ENCODE measurements around the gene CASK.
"Not testable (repeated sequence)": the region's sequence is repeated elsewhere in the genome, so short reads cannot be mapped to it uniquely, and the experiment has no call there.

Gene CASK

DNA sequence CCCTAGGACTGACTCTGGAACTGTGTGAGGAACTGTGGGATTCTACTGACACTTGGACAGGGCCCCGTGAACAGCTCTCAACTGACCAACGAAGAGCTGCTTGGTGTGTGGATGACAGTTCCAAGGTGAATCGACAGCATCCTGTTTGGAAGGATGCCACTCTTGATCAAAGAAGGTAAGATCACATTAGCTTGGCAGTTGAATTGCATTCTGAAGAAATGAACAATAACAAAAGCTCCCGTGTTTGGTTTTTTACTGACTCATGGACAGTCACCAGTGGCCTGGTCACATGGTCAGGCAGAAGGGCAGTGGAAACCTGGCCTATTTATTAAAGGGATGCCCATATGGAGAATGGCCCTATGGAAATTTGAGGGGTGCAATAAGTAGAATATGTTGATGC is 267.7 kb downstream of the CASK start:
- Histone ChIP-seq H3K9ac (ENCODE audit: low read length) (no peak overlapping the region), H3K9me3 (ENCODE audit: control insufficient read depth, low read length) (no peaks in the 10 kb centered on the region), H3K23ac (ENCODE audit: low read length in 2 of 2) (no peak overlapping the region), H3K79me1 (replicated peaks; ENCODE audit: low read length, poor library complexity, severe bottlenecking) (peaks cover 3% of the 10 kb centered on the region), H2AK5ac (ENCODE audit: low read length, severe bottlenecking) (no peak overlapping the region), H3K27ac (ENCODE audit: low read length, poor library complexity, severe bottlenecking) (no peak overlapping the region), H3K36me3 (ENCODE audit: control insufficient read depth in 1 of 2, insufficient read depth in 2 of 2, low read depth in 1 of 2, low read length in 2 of 2) (peaks cover 12 to 29% of the 10 kb centered on the region in 2 experiments), H3K4me2 (ENCODE audit: low read length, poor library complexity, severe bottlenecking) (no peak overlapping the region), H3K4ac (ENCODE audit: low read depth in 1 of 2, low read length in 2 of 2) (no peak overlapping the region), H2BK12ac (ENCODE audit: low read length in 2 of 2) (no peak overlapping the region), H4K91ac (ENCODE audit: low read length) (no peak overlapping the region), H4K8ac (ENCODE audit: low read length) (no peak overlapping the region), H2BK5ac (ENCODE audit: low read depth, low read length, poor library complexity, severe bottlenecking) (no peak overlapping the region), H3K14ac (ENCODE audit: low read length in 2 of 2) (no peak overlapping the region), H2AFZ (ENCODE audit: low read depth, low read length) (no peak overlapping the region), H3K4me1 (ENCODE audit: control insufficient read depth, insufficient read depth, low read depth, low read length) (no peaks in the 10 kb centered on the region), H2BK15ac (ENCODE audit: low read depth, poor library complexity, severe bottlenecking) (no peak overlapping the region), H3K18ac (ENCODE audit: low read depth in 1 of 2, low read length in 2 of 2) (no peak overlapping the region), H2BK120ac (ENCODE audit: low read depth, low read length) (no peak overlapping the region), H3K27me3 (ENCODE audit: control insufficient read depth in 1 of 2, insufficient read depth in 1 of 2, low read length in 2 of 2) (peaks cover 0 to 8% of the 10 kb centered on the region in 2 experiments), H3K4me3 (ENCODE audit: insufficient read depth in 1 of 2, low read depth in 1 of 2, low read length in 2 of 2) (no peak overlapping the region)
- peak; percentile 1 for DNase-seq
- WGBS, result 81% methylated on average over 4 of the region's 4 CpGs

DNA sequence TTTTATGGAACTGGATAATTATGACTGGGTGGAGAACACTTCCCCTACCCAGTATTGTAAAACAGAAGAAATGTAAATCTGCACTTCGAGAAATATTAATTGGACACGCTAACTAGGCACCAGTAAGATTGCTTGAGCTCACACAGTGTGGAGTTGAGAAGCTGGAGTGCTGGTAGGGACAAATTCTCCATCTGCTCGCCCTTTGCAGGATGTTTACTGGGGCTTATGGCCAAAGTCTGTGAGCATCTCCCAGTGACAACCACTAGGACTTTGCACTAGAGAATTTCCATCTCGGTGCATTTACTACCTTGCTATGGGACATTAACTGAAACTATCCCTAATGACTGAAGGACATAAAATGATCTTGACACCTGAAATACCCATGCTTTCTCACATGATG is 268.3 kb downstream of the CASK start:
- Histone ChIP-seq H3K79me1 (replicated peaks; ENCODE audit: low read length, poor library complexity, severe bottlenecking) (peaks cover 3% of the 10 kb centered on the region), H3K14ac (ENCODE audit: low read length in 2 of 2) (no peak overlapping the region), H3K9me3 (ENCODE audit: control insufficient read depth, low read length) (no peaks in the 10 kb centered on the region), H3K27me3 (ENCODE audit: control insufficient read depth in 1 of 2, insufficient read depth in 1 of 2, low read length in 2 of 2) (peaks cover 0 to 8% of the 10 kb centered on the region in 2 experiments), H3K23ac (ENCODE audit: low read length in 2 of 2) (no peak overlapping the region), H2BK120ac (ENCODE audit: low read depth, low read length) (no peak overlapping the region), H2BK12ac (ENCODE audit: low read length in 2 of 2) (no peak overlapping the region), H4K91ac (ENCODE audit: low read length) (no peak overlapping the region), H3K4me1 (ENCODE audit: control insufficient read depth, insufficient read depth, low read depth, low read length) (no peaks in the 10 kb centered on the region), H4K8ac (ENCODE audit: low read length) (no peak overlapping the region), H3K4me3 (ENCODE audit: insufficient read depth in 1 of 2, low read depth in 1 of 2, low read length in 2 of 2) (no peak overlapping the region), H3K4ac (ENCODE audit: low read depth in 1 of 2, low read length in 2 of 2) (no peak overlapping the region), H3K36me3 (ENCODE audit: control insufficient read depth in 1 of 2, insufficient read depth in 2 of 2, low read depth in 1 of 2, low read length in 2 of 2) (peaks cover 12 to 26% of the 10 kb centered on the region in 2 experiments), H2AK5ac (ENCODE audit: low read length, severe bottlenecking) (no peak overlapping the region), H2AFZ (ENCODE audit: low read depth, low read length) (no peak overlapping the region), H3K18ac (ENCODE audit: low read depth in 1 of 2, low read length in 2 of 2) (no peak overlapping the region), H2BK15ac (ENCODE audit: low read depth, poor library complexity, severe bottlenecking) (no peak overlapping the region), H3K9ac (ENCODE audit: low read length) (no peak overlapping the region), H3K4me2 (ENCODE audit: low read length, poor library complexity, severe bottlenecking) (no peak overlapping the region), H2BK5ac (ENCODE audit: low read depth, low read length, poor library complexity, severe bottlenecking) (no peak overlapping the region), H3K27ac (ENCODE audit: low read length, poor library complexity, severe bottlenecking) (no peak overlapping the region)
- no peak for DNase-seq
- WGBS, result 97% methylated on average over 4 of the region's 4 CpGs

DNA sequence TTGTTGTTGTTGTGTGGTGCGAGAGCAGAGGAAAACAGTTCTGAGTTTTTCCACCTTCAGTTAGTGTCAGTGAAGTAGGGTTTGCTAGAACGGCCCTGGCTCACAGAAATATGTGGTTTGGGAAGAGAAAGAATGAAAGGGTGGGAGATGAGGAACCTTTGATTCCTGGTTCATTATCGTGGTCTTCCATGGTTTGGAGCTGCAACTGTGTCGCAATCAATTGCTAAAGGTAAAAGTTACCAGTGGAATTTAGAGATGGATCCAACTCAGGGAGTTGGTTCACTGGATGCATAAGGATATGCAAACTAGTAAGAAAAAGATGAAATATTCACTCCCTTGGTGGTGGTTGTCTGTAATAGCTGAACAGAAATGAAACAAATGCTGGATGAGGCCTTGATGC is 270.2 kb downstream of the CASK start:
- H3K18ac ChIP-seq (ENCODE audit: low read depth in 1 of 2, low read length in 2 of 2), result no peak overlapping the region
- no peak overlapping the region for H4K8ac ChIP-seq (ENCODE audit: low read length)
- no peak overlapping the region for H2BK5ac ChIP-seq (ENCODE audit: low read depth, low read length, poor library complexity, severe bottlenecking)
- 100% methylated on average over 4 of the region's 4 CpGs for WGBS
- DNase-seq, result no peak
- no peak overlapping the region for H2BK15ac ChIP-seq (ENCODE audit: low read depth, poor library complexity, severe bottlenecking)
- H3K4me2 ChIP-seq (ENCODE audit: low read length, poor library complexity, severe bottlenecking), result no peak overlapping the region
- H4K91ac ChIP-seq (ENCODE audit: low read length), result no peak overlapping the region
- no peak overlapping the region for H3K4ac ChIP-seq (ENCODE audit: low read depth in 1 of 2, low read length in 2 of 2)
- no peak overlapping the region for H3K14ac ChIP-seq (ENCODE audit: low read length in 2 of 2)
- H2BK12ac ChIP-seq (ENCODE audit: low read length in 2 of 2), result no peak overlapping the region
- no peak overlapping the region for H3K9ac ChIP-seq (ENCODE audit: low read length)
- H2AK5ac ChIP-seq (ENCODE audit: low read length, severe bottlenecking), result no peak overlapping the region
- no peak overlapping the region for H2AFZ ChIP-seq (ENCODE audit: low read depth, low read length)
- H3K9me3 ChIP-seq (ENCODE audit: control insufficient read depth, low read length), result no peaks in the 10 kb centered on the region
- H3K27ac ChIP-seq (ENCODE audit: low read length, poor library complexity, severe bottlenecking), result no peak overlapping the region
- no peak overlapping the region for H3K4me3 ChIP-seq (ENCODE audit: insufficient read depth in 1 of 2, low read depth in 1 of 2, low read length in 2 of 2)
- no peak overlapping the region for H2BK120ac ChIP-seq (ENCODE audit: low read depth, low read length)
- H3K79me1 ChIP-seq (replicated peaks; ENCODE audit: low read length, poor library complexity, severe bottlenecking), result peaks cover 3% of the 10 kb centered on the region
- H3K23ac ChIP-seq (ENCODE audit: low read length in 2 of 2), result no peak overlapping the region
- H3K36me3 ChIP-seq (ENCODE audit: control insufficient read depth in 1 of 2, insufficient read depth in 2 of 2, low read depth in 1 of 2, low read length in 2 of 2), result peaks cover 9 to 17% of the 10 kb centered on the region in 2 experiments
- H3K27me3 ChIP-seq (ENCODE audit: control insufficient read depth in 1 of 2, insufficient read depth in 1 of 2, low read length in 2 of 2), result peaks cover 0 to 8% of the 10 kb centered on the region in 2 experiments
- no peaks in the 10 kb centered on the region for H3K4me1 ChIP-seq (ENCODE audit: control insufficient read depth, insufficient read depth, low read depth, low read length)

DNA sequence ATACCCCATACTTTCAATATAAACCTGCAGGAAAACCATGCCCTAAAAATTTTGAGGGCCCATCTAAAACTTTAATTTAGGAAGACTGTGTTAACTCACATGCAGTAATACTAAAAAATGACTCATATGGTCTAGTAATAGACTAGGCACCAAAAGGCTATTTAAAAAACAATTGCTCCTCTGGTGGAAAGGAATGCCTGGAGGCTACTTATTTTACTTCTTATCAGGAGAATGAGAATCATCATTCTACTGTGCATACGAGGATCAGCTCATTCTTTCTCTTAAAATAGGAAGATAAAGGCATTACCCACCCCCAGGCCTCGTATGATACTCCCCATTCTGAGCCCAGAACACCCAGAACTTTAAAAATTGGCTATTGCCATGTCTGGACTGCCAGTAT is 277.2 kb downstream of the CASK start:
- H3K4me3 ChIP-seq (ENCODE audit: insufficient read depth in 1 of 2, low read depth in 1 of 2, low read length in 2 of 2); H3K27me3 ChIP-seq (ENCODE audit: control insufficient read depth in 1 of 2, insufficient read depth in 1 of 2, low read length in 2 of 2); H2BK15ac ChIP-seq (ENCODE audit: low read depth, poor library complexity, severe bottlenecking); H3K9ac ChIP-seq (ENCODE audit: low read length); H2AK5ac ChIP-seq (ENCODE audit: low read length, severe bottlenecking); H3K4ac ChIP-seq (ENCODE audit: low read depth in 1 of 2, low read length in 2 of 2); H2BK120ac ChIP-seq (ENCODE audit: low read depth, low read length); H3K9me3 ChIP-seq (ENCODE audit: control insufficient read depth, low read length); H2AFZ ChIP-seq (ENCODE audit: low read depth, low read length); DNase-seq; H3K18ac ChIP-seq (ENCODE audit: low read depth in 1 of 2, low read length in 2 of 2); H3K14ac ChIP-seq (ENCODE audit: low read length in 2 of 2); H4K91ac ChIP-seq (ENCODE audit: low read length); H3K4me2 ChIP-seq (ENCODE audit: low read length, poor library complexity, severe bottlenecking); H4K8ac ChIP-seq (ENCODE audit: low read length); H3K79me1 ChIP-seq (replicated peaks; ENCODE audit: low read length, poor library complexity, severe bottlenecking); H2BK5ac ChIP-seq (ENCODE audit: low read depth, low read length, poor library complexity, severe bottlenecking); H3K36me3 ChIP-seq (ENCODE audit: control insufficient read depth in 1 of 2, insufficient read depth in 2 of 2, low read depth in 1 of 2, low read length in 2 of 2); H3K23ac ChIP-seq (ENCODE audit: low read length in 2 of 2); H3K4me1 ChIP-seq (ENCODE audit: control insufficient read depth, insufficient read depth, low read depth, low read length); H3K27ac ChIP-seq (ENCODE audit: low read length, poor library complexity, severe bottlenecking); H2BK12ac ChIP-seq (ENCODE audit: low read length in 2 of 2): not testable (repeated sequence)
- 90% methylated on average over 2 of the region's 2 CpGs for WGBS

Data from mesenchymal stem cell (in vitro differentiated cells and primary cell).